GM23248 (cell line): ENCODE measurements around the gene TTC28. TPM values are rescaled to one million over a fixed set of nuclear protein-coding genes. Genes with fewer than 3 reads are reported as not detected.
"Not testable (repeated sequence)": the region's sequence is repeated elsewhere in the genome, so short reads cannot be mapped to it uniquely, and the experiment has no call there.

ENCODE experiments used
- DNase-seq: peaks from one replicate; pipeline ENCODE4 v3.0.0-alpha.2; 2015
- H2AFZ ChIP-seq: fragments of 200-600 bp; sonication (generic); 2 replicates; pipeline ENCODE4 v1.6.1; 2016; ENCODE audit warnings: antibody characterized with exemption
- H3F3A ChIP-seq: fragments of 200-600 bp; sonication (generic); 2 replicates; pipeline ENCODE4 v1.6.1; 2016; ENCODE audit warnings: mild to moderate bottlenecking, antibody characterized with exemption, mixed run types; ENCODE audit not compliant: insufficient read depth
- H3K27ac ChIP-seq: fragments of 200-600 bp; sonication (generic); 2 replicates; pipeline ENCODE4 v1.5.1; 2016; ENCODE audit warnings: mild to moderate bottlenecking
- H3K27me3 ChIP-seq: fragments of 200-600 bp; sonication (generic); replicated peaks from 2 replicates; pipeline ENCODE4 v1.6.1; 2016; ENCODE audit warnings: mild to moderate bottlenecking; ENCODE audit not compliant: insufficient read depth
- H3K36me3 ChIP-seq: fragments of 200-600 bp; sonication (generic); 2 replicates; pipeline ENCODE4 v1.6.1; 2016; ENCODE audit warnings: low read depth, mild to moderate bottlenecking
- H3K4me1 ChIP-seq: fragments of 200-600 bp; sonication (generic); 2 replicates; pipeline ENCODE4 v1.6.1; 2016; ENCODE audit warnings: mild to moderate bottlenecking; ENCODE audit not compliant: insufficient read depth
- H3K4me2 ChIP-seq: fragments of 200-600 bp; sonication (generic); one replicate; pipeline ENCODE4 v1.6.1; 2016; ENCODE audit warnings: mild to moderate bottlenecking; ENCODE audit not compliant: unreplicated experiment
- H3K4me3 ChIP-seq: fragments of 200-600 bp; sonication (generic); 2 replicates; pipeline ENCODE4 v1.5.1; 2016; ENCODE audit warnings: mild to moderate bottlenecking
- H3K79me2 ChIP-seq: fragments of 200-600 bp; sonication (generic); 2 replicates; pipeline ENCODE4 v1.6.1; 2016; ENCODE audit warnings: mild to moderate bottlenecking; ENCODE audit not compliant: insufficient read depth
- H3K9ac ChIP-seq: fragments of 200-600 bp; sonication (generic); 2 replicates; pipeline ENCODE4 v1.6.1; 2016; ENCODE audit warnings: mild to moderate bottlenecking
- H3K9me2 ChIP-seq: fragments of 200-600 bp; sonication (generic); 2 replicates; pipeline ENCODE4 v1.6.1; 2016; ENCODE audit warnings: mixed run types, mild to moderate bottlenecking, moderate library complexity; ENCODE audit not compliant: insufficient read depth
- H3K9me3 ChIP-seq: fragments of 200-600 bp; sonication (generic); one replicate; pipeline ENCODE4 v1.6.1; 2017; ENCODE audit warnings: low read depth
- H4K20me1 ChIP-seq: fragments of 200-600 bp; sonication (generic); 2 replicates; pipeline ENCODE4 v1.6.0; 2016; ENCODE audit not compliant: insufficient read depth
- EZH2 ChIP-seq: fragments of 200-600 bp; sonication (generic); IDR thresholded peaks from 2 replicates; pipeline ENCODE4 v1.6.1; 2018; ENCODE audit warnings: antibody characterized with exemption, mild to moderate bottlenecking; ENCODE audit not compliant: insufficient read depth, poor library complexity, severe bottlenecking
- EZH2phosphoT487 ChIP-seq: fragments of 200-600 bp; sonication (generic); IDR thresholded peaks from 2 replicates; pipeline ENCODE4 v1.6.1; 2018; ENCODE audit warnings: antibody characterized with exemption, moderate library complexity, mild to moderate bottlenecking, low read depth; ENCODE audit not compliant: insufficient read depth
- WGBS, 2 experiments: methylation state at CpG; one replicate each; pipeline ENCODE4 v1.1.6; 2015 to 2017; ENCODE audit warnings: low lambda C conversion rate in 2 of 2, low coverage in 1 of 2; ENCODE audit errors: missing lambda C conversion rate in 2 of 2; 5-methylcytosine and 5-hydroxymethylcytosine counted together
- in situ Hi-C: fragments of 300-500 bp; cut with MboI; formaldehyde crosslinking; loops from 2 replicates; pipeline ENCODE4 v1.15.0; 2020
- polyA plus RNA-seq: library from polyadenylated mRNA; unstranded; fragments of >200 nt; fragmentation: Nextera tagmentation; extraction: Ambion mirVana; gene quantifications from 2 replicates; pipeline ENCODE4 v1.2.1, GENCODE V29; 2016
- total RNA-seq: library from RNA; depleted of rRNA; stranded (reverse); fragments of >200 nt; shearing (Covaris generic); gene quantifications from 2 replicates; pipeline ENCODE4 v1.2.3, GENCODE V29; 2014

Gene TTC28
- total and polyA plus RNA-seq, 2 experiments from 2014 or later, result 12.5 to 41.9 TPM

DNA sequence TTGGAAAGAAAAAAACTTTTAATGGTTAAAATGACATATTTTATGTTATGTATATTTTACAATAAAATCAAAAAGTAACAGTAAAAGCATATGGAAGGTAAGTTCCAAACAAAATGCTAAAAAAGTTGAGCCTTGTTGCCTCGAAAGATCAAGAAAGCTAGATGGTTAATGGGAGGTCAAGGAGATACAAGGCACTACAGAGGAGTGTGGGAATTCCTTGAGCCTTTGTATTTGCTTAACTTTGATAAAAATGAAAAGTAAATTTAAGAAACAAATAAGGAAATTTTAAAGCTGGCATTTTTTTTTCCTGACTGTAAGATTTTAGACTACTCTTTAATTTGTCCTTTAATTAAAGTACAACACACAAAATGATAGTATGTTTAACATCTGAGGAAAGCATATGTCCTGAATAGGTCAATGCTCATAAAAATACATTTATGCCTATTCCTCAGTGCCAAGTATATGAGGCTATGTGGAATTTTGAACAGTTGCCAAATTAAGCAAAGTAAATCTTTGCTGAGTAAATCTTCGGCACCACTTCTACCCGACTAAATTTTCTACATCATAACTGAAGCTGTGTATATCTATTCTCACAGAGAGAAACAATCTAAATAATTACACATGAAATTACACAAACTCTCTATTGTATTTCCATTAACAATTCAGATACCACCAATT is 108.8 kb downstream of the TTC28 start:
- Histone ChIP-seq H3K4me2 (no peak overlapping the region), H3K27me3 (no peaks in the 10 kb centered on the region), H3K4me1 (no peaks in the 10 kb centered on the region), H3K9me3 (no peaks in the 10 kb centered on the region), H3F3A (no peaks in the 10 kb centered on the region), H3K36me3 (no peaks in the 10 kb centered on the region), H3K79me2 (0 out of 2 replicates have a peak, but pooled peaks cover 2% of the 10 kb centered on the region), H4K20me1 (no peaks in the 10 kb centered on the region), H3K9me2 (no peaks in the 10 kb centered on the region), H3K4me3 (no peak overlapping the region), H2AFZ (no peak overlapping the region), H3K27ac (no peak overlapping the region), H3K9ac (no peak overlapping the region)
- 85 to 91% methylated on average over 3 of the region's 3 CpGs for WGBS, 2 experiments
- TF ChIP-seq EZH2 (no peak), EZH2phosphoT487 (no peak)
- in situ Hi-C loops, result no loop called here
- no peak for DNase-seq

- WGBS, 2 experiments, result 90 to 97% methylated on average over 3 of the region's 3 CpGs
- H2AFZ ChIP-seq, H3K79me2 ChIP-seq, H3K27me3 ChIP-seq, DNase-seq, H3K9me3 ChIP-seq, H3K36me3 ChIP-seq, H3K4me2 ChIP-seq, H3K27ac ChIP-seq, H3K4me1 ChIP-seq, H3K9me2 ChIP-seq, H4K20me1 ChIP-seq, in situ Hi-C loops, H3F3A ChIP-seq, H3K4me3 ChIP-seq, H3K9ac ChIP-seq: not testable (repeated sequence)
Observed at GRCh38 chr22:28568974-28569373, 110.7 kb downstream of the TTC28 start.

GRCh38 chr22:28568099-28568498 is 111.5 kb downstream of the TTC28 start:
- Histone ChIP-seq H2AFZ (no peak overlapping the region), H4K20me1 (no peaks in the 10 kb centered on the region), H3K79me2 (peaks cover 3% of the 10 kb centered on the region; the same call in 1 of the 2 replicates), H3K9me2 (no peaks in the 10 kb centered on the region), H3K27ac (no peak overlapping the region), H3K9ac (no peak overlapping the region), H3K36me3 (no peaks in the 10 kb centered on the region), H3F3A (no peaks in the 10 kb centered on the region), H3K27me3 (no peaks in the 10 kb centered on the region), H3K9me3 (no peaks in the 10 kb centered on the region), H3K4me2 (no peak overlapping the region), H3K4me3 (no peak overlapping the region), H3K4me1 (no peaks in the 10 kb centered on the region)
- TF ChIP-seq EZH2, result no peak
- no peak for TF ChIP-seq EZH2phosphoT487
- DNase-seq, result no peak
- in situ Hi-C loops, result no loop called here

- H3F3A ChIP-seq, H3K9me2 ChIP-seq, DNase-seq, H3K4me3 ChIP-seq, in situ Hi-C loops, H3K79me2 ChIP-seq, H3K4me2 ChIP-seq, H3K9me3 ChIP-seq, H4K20me1 ChIP-seq, H2AFZ ChIP-seq, H3K27ac ChIP-seq, H3K27me3 ChIP-seq, H3K4me1 ChIP-seq, H3K36me3 ChIP-seq, H3K9ac ChIP-seq: not testable (repeated sequence)
- 92 to 96% methylated on average over 9 to 12 of the region's 12 CpGs for WGBS, 2 experiments
Observed at GRCh38 chr22:28566920-28567499, 112.6 kb downstream of the TTC28 start.

- no peak overlapping the region for H3K4me2 ChIP-seq
- no peaks in the 10 kb centered on the region for H4K20me1 ChIP-seq
- peaks cover 19% of the 10 kb centered on the region; the same call in 1 of the 2 replicates for H3F3A ChIP-seq
- in situ Hi-C loops, result no loop called here
- H3K9me3 ChIP-seq, result no peaks in the 10 kb centered on the region
- 95 to 96% methylated on average over 2 of the region's 2 CpGs for WGBS, 2 experiments
- H3K9me2 ChIP-seq, result no peaks in the 10 kb centered on the region
- H3K36me3 ChIP-seq, result no peaks in the 10 kb centered on the region
- peaks cover 14% of the 10 kb centered on the region for H3K4me1 ChIP-seq
- H3K27me3 ChIP-seq, result no peaks in the 10 kb centered on the region
- DNase-seq, result no peak
- no peak overlapping the region for H2AFZ ChIP-seq
- H3K79me2 ChIP-seq, result peaks cover 3% of the 10 kb centered on the region; the same call in 1 of the 2 replicates
- no peak for TF ChIP-seq EZH2
- TF ChIP-seq EZH2phosphoT487, result no peak
- H3K9ac ChIP-seq, result no peak overlapping the region
- no peak overlapping the region for H3K4me3 ChIP-seq
- no peak overlapping the region for H3K27ac ChIP-seq
Observed at GRCh38 chr22:28563636-28564035, 116.0 kb downstream of the TTC28 start.
